HT1080 (cell line): ENCODE measurements around the gene SYNE2. TPM values are rescaled to one million over a fixed set of nuclear protein-coding genes. Genes with fewer than 3 reads are reported as not detected.

Experiments
- DNase-seq: peaks from one replicate; pipeline ENCODE4 v3.0.0-alpha.2; 2015; ENCODE audit warnings: low read depth
- total RNA-seq: library from RNA; depleted of rRNA; stranded (reverse); fragments of >200 nt; shearing (Covaris generic); gene quantifications from 2 replicates; pipeline ENCODE4 v1.2.3, GENCODE V29; 2014

SYNE2 gene
- total RNA-seq, 1 experiment from 2014 or later: 6.9 TPM

DNA sequence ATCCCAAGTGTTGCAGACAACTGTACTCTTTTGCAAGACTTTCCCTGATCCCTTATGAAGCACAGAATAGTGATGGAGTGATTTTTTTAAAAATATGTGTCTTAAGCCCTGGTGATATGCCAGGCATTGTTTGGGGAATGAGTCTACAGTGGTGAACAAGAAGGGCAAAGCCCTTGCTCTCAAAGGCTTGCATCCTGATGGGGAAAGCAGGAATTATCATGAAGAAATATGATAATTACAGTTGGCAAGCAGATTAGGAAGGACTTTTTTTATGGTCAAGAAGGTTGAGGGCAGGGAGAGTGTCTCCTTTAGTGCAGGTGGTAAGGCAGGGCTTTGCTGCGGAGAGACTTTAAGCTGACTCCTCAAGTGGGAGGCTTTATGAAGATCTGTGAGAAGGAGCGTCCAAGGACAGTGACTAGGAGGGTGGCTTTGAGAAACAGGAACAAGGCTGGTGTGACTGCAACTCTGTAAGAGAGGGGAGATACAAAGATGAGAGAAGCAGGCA lies 100.2 kb downstream of the SYNE2 start:
- no peak for DNase-seq

DNA sequence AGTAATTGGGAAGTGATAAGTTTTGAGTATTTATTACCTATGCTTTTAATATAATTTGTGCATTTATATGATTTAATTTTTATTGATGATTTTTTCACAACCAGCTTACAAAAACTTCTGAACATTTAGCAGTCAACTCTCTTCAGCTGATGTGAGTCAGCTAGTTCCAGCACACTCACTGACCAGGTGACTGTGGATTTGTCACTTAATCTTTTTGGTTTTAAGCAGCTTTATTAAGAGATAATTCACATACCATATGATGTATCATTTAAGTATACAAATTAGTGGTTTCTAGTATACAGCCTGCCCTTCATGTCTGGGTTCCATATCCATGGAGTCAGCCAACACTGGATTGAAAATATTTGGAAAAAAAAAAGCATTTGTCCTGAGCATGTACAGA lies 103.5 kb downstream of the SYNE2 start:
- DNase-seq: peak; percentile 22

DNA sequence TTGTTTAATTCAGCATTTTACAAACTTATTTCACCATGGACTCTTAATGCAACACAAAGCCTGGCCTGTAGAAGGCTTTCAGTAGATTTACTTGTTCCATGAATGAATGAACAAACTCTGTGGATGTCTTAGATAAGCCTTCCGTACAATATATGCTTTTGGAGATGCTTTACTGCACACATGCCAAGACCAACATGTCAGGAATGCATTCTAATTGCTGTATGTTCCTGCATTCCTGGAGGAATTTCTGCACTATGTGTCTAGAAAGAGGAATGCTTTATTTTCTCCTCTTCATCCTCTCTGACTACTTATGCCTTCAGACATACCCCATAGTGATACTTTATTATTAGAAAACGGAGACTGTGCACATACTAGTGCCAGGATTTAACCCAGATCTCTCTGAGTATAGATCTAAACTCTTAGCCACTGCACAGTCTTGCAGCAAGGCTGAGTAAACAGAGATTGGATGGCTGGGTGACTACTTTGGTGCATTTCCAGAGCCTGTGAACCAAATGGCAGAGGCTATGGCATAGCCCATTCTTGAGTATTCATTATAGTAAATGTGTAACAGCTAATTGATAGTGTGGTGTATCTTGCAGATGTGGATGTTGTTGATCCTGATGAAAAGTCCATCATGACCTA lies 108.2 kb downstream of the SYNE2 start:
- DNase-seq: no peak

DNA sequence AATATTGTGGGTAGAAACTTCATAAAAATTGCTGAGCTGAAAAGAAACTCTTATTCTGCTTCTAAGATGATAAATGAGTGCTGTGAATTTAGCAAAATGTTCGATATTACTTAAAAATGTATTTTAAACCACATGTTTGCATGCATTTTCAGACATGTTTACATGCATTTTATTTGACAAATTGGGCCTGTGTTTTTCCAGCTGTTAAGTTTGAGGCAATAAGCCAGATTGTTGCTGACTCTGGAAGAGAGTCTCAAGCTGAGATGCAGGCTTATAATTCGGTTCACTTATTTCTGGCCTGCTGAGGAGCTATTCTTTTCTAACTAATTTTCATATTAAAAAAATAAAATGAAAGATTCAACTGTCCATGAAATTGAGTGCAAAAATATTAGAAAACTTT lies 110.1 kb downstream of the SYNE2 start:
- no peak for DNase-seq

DNA sequence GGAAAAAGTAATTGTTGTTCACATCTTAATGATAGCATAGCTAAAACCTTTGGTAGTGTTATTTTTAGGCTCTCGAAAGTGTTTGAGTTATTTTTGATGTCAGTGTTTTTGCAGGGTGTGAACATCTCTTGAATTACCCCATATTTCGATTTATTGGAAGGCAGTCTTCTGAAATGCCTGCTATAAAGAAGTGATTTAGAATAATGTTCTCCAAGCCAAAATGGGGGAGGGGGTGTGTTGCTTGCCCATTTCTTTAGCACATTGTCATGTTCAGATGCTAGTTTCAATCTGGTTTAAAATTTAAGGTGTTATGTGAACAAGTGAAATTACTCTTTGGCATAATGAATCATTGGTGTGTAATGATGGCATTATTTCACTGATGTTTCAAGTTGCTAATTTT lies 110.6 kb downstream of the SYNE2 start:
- no peak for DNase-seq

DNA sequence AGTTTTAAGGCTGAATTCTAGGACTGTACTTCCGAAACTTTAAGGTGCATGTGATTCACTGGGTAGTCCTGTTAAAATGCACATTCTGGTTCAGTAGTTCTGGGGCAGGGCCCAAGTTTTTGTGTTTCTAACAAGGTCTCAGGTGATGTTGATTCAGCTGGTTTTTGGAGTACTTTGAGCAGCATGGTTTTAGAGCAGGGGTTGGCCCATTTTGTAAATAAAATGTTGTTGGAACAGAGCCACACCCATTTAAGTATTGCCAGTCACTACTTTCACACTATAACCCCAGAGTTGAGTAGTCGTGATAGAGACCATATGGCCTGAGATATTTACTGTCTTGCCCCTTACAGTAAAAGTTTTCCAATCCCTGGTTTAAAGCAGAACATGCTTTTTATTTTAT lies 111.3 kb downstream of the SYNE2 start:
- no peak for DNase-seq

DNA sequence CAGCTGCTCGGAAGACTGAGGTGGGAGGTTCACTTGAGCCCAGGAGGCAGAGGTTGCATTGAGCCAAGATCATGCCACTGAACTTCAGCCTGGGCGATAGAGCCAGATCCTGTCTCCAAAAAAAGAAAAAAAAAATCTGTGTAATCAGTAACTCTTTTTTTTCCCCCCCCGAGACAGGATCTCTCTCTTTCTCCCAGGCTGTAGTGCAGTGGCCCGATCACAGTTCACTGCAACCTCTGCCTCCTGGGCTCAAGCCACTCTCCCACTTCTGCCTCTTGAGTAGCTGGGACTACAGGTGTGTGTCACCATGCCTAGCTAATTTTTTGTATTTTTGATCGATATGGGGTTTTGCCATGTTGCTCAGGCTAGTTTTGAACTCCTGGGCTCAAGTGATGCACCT lies 113.6 kb downstream of the SYNE2 start:
- no peak for DNase-seq

DNA sequence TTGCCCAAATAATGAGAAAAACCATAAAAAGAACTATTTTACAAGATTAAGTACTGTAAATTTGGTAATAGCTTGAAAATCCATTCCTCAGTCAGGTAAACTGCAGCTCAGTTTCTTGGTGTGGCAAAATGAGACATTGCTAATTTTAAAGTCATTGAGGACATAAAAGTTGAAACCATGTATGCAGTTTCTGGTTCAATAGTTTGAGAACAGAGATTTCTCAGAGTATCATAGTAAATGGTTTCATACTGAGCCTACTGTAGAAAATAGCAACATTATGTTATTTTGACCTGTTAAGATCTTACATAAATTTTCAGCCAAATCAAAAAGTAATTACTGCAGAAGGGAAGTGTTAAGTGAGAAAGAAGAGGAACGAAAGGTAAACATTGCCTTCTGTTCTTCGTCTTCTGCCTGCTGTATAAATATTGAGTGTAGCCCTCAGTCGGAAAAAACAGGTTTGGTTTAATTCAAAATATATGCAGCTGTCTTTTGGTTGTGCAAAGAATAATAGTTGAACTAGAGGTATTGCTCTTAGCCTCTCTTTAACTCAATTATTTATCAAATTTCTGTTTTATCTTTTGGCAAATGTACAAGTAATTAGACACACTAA lies 119.6 kb downstream of the SYNE2 start:
- DNase-seq: no peak

DNA sequence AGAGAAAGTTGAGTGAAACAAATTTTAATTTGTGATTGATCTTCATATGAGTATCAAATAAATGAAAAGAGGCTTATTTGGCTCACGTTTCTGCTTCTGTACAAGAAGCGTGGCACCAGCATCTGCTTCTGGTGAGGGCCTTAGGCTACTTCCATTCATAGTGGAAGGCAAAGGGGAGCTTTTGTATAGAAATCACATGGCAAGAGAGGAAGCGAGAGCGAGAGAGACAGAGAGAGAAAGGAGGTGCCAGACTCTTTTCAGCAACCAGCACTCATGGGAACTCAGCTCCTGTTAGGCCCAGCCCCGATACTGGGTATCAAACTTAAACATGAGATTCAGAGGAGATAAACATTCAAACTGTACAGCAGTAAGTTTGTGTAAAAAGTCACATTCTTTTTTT lies 121.4 kb downstream of the SYNE2 start:
- no peak for DNase-seq

DNA sequence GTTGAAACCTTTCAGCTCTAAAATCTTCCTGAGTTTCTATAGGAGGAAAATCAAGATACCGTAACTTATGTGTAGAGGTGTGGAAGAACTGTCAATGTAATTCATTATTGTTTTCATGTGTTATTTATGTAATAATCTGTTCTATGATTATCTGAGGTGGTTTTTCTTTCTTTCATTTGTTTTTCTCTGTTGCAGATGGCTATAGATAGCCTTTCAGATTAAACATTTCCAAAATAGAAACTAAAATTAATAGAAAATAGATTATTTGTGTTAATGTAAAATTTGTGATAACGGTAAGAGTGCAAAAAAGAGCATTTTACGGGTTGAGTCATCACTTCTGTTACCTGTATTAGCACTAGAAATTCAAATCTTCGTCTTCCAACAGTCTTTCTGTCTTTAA lies 128.8 kb downstream of the SYNE2 start:
- no peak for DNase-seq

DNA sequence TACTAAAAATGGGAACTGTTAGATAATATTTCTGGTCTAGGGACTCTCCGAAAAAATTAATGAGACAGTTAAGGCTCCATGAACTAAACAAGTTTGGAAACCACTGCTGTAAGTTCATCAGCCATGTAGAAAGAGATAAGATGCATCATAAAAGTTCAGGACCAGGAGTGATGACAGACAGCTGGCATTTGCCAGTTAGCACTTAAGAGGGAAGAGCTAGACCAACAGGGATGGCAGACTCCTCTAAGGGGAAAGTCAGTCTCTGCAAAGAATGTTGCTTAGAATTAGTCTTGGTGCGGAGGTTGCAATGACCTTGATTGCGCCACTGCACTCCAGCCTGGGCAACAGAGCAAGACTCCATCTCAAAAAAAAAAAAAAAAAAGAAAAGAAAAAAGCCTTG lies 129.4 kb downstream of the SYNE2 start:
- no peak for DNase-seq

DNA sequence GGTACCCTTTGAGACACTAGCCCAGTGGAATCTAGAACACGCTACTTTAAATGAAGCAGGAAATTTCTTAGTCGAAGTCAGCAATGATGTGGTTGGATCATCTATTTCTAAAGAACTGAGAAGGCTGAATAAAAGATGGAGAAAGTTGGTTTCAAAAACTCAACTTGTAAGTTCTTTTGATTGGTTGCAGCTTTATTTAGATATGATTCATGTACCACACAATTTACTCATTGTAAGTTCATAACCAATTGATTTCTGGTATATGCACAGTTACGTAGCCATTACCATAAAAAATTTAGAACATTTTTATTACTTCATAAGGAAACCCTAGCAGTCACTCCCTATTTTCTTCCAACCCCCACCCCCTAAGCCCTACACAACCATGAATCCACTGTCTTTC lies 129.8 kb downstream of the SYNE2 start:
- no peak for DNase-seq

DNA sequence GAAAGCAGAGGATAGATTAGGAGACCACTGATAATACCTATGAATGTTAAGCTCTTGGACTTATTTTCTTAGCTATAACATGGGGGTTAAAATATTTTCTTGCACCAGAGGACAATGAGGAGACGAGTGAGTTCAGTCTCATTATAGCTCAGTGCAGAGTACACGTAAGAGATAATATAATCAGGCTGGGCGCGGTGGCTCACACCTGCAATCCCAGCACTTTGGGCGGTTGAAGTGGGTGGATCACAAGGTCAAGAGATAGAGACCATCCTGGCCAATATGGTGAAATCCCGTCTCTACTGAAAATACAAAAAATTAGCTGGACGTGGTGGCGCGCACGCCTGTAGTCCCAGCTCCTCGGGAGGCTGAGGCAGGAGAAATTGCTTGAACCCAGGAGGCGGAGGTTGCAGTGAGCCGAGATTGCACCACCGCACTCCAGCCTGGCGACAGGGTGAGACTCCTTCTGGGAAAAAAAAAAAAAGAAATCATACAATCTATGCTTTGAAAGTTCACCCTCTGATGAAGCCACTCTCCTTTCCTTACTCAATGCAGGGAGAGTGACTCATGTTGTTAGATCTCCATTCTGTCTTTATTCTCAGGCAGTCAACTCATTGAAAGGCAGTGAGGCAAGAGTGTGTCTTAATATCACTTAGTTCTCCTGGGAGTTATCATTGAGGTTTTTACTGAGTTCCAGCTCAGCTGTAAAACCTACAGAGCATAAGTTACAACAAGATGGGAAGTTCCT lies 134.2 kb downstream of the SYNE2 start:
- DNase-seq: peak; percentile 69

DNA sequence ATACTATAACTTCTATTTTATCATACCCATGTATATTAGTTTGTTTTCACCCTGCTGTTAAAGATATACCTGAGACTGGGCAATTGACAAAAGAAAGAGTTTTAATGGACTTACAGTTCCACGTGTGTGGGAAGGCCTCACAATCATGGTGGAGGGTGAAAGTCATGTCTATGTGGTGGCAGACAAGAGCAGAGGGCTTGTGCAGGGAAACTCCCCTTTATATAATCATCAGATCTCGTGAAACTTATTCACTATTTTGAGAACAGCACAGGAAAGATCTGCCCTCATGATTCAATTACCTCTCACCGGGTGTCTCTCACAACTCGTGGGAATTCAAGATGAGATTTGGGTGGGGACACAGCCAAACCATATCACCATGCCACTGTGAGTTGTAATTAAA lies 135.8 kb downstream of the SYNE2 start:
- DNase-seq: no peak

DNA sequence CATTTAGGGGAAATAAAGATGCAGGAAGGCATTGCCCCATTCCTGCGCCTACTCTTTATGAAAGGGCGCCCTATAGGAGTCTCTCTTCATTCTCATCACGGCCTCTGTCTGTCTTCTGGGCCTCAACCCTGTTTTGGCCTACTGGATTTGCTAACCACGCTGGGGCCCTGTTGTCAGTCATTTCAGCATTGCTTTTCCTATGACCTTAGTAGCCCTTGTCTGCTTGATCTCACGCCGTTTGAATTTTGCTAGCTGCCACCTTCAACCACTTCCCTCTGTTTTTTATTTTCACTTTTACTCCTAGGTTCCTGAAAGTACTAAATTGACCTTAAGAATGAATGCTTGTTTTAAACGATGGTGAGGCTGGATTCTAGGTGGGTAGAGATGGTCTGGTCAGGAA lies 139.0 kb downstream of the SYNE2 start:
- no peak for DNase-seq

DNA sequence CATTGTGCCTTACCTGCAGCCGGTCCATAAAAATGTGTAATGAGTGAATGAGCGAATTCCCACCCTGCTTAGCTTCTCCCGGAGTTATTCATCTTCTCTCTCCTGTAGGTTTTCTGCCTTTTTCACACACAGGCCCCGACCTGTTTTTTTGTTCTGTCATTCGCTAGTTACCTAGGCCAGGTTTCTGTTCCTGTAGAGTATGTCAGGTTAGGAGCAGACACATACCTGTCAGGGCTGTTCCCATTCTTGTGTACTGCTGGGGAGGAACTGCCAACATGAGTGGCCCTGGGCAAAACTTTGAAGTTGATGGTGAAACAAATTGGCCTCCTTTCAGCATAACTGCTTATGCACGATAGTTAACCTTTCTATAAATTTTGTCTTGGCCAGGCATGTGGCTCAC lies 140.1 kb downstream of the SYNE2 start:
- no peak for DNase-seq

DNA sequence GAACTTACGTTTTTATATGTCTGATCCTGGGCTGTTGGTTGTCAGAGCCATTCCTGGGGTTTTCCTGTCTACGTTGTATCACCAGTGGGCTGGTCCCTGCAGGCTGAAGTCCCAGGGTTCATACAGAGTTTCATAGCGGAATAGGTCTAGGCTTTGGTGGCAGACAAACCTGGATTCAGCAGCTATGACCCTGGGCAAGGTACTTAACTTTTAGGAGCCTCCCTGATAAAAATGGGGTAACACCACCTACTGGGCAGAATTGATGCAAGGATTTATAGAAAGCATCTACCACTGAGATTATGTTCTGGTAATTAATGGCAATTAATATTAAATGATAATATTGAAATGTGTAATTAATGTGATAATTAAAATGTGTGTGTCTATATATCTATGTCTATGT lies 141.2 kb downstream of the SYNE2 start:
- DNase-seq: no peak

DNA sequence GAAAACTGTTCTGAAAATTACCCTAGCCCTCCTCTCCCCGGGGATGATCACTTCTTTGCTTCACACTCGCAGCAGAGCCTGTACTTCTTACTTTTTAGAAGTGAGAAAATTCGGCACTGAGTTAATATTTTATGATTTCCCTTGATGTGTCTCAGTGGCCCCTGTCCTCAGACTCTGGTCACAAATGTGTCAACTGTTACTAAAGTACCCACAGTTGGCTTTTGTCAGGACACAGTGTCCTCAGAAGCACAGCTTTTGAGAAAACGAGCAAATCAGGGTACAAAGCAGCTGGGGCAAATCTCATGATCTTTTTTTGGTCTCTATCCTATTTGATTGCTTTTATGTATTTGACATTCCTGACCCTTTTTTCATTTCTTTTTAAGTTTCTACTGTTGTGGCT lies 142.5 kb downstream of the SYNE2 start:
- no peak for DNase-seq

DNA sequence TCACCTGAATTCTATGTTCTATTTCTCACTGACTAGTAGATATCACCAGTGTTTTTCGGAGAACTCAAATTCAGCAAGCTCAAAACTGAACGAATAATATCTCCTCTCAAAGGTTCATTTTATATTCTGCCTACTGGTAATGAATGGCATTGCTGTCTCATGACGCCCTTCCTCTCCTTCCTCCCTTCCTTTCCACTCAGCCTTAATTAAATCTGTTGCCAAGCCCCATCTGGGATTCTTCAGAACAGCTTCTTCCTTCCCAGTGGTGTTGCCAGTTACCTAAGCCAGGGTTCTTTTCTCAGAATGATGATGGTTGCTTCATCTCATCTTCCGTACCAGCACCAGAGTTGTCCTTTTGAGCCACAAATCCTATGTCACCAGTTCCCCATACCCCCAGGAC lies 143.2 kb downstream of the SYNE2 start:
- DNase-seq: no peak

DNA sequence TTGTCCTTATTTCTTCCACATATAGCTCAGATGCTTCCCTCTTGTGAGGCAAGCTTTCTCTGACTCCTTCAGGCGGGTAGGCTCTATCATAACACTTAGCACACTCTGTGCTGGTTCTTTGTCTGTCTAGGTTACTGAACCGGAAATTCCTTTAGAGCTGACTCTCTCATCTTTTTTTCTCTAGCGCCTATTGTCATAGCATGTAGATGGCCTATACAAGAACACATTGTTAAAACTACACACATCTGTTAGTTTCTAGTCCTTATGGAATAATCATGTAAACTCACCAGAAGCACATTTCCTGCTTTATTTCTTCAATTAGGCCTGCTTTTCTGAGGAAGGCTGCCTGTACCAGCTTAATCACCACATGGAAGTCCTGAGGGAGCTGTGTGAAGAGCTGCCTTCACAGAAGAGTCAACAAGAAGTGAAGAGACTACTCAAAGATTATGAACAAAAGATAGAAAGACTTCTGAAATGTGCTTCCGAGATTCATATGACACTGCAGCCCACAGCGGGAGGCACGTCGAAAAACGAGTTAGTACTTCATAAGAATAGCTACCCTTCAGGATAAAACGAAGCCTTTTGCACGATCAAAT lies 143.9 kb downstream of the SYNE2 start:
- DNase-seq: peak; percentile 63

DNA sequence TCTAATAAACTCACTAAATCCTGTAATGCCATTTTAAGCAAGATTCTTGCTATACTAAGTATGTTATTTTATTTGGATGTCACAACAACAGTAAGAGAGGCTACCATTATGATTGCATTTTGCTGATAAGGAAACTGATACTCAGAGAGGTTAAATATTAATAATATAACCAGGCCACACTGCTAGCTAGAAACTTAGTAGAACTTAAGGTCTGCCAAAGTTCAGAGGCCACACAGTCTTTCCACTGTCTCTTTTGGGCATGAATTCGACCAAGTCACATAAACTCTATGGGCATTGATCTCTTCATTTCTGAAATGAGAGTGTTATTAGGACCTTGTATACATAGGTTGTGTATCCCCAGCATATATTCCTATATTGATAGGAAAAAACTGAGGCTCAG lies 147.9 kb downstream of the SYNE2 start:
- DNase-seq: no peak

DNA sequence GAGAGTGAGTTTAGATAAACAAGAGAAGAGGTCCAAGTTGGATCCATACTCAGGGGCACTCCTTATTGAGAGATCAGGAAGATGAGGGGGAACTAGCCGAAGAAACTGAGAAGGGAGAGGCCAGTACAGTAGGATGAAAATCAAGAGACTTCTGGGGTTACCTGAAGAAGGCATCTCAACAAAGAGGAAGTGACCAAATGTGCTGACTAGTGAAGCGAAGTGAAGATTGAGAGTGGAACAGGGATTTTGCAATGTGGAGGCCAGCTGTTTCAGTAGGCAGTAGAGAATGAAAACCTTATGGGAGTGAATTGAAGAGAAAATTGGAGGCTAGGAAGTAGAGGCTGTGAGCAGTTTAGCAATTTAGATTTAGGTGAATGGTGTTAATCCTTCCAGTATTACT lies 153.0 kb downstream of the SYNE2 start:
- DNase-seq: no peak
